ENCODE data around the gene PDIA5.
A peak's percentile ranks its signal among the peaks of the same experiment; 100 is the strongest.

Gene PDIA5

DNA sequence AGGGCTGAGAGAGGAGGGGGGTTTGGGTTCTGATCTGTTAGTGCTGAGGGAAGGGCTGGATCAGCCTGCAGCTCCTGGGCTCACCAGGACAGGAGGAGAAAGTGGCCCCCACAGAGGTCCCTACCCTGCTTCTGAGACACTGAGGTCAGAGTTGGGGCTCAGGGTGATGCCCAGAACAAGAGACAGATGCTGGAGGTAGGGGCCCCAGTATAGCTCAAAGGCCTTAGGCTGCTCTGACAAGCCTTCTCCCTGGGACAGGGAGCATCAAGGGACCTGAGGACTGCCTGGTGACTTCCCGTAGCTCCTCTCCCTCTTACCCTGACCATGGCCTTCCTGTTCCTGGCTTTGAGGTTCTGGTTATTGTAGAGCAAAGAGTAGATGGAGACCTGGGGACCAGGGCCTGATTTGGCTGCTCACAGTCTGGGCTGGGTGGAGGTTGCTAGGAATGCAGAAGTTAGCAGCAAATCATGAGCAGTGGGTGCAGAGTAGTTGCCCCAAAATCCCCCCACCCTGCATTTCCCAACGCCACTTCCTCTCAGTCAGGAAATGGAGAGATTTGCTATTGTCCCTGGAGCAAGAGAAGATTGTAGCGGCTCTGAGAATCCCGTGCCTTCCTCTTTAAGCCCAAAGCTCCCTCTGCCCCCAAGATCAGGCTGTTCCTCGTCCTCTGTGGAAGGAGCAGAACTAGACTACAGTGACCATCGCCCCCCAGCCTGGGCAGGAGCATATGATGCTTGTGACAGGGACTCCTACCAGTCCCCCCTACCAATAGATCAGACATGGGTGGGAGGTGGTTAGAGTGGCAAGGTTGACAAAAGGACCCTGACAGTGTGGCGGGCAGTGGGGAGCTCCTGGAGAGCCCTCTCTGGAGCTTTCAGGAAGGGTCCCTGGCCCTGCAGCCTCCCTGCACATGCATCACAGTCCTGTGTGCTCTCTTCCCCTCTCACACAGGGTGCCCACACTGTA, 87.5 kb downstream of the PDIA5 start:
- Histone ChIP-seq H3K4me3 (no peak overlapping the region), H3K27ac (peak overlapping the region in 3 of 21 experiments; percentile 14 to 55 (median 44))

DNA sequence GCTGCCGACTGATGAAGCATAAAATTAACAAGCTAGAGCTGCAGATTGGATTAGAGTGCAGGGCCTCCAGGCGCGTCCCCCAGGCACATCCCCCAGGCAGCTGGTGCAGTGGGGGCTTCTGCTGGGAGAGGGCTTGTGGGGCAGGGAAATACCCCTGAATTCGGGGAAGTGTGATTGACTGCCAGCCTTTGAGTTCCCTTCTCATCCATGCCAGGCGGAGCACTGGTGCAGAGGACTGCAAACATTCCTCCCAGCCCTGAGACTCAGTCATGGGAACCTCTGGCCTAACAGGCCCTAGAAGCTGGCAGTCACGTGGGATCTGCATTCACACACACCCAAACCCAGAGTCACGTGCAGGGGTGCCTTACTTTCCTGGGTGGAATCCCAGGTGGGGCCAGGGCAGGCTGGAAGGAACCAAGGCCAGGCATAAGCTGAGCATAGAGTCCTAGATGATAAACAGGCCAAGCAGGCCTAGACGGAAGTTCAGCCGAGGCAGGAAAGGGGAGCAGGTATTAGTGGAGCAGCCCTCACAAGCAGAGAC, 88.7 kb downstream of the PDIA5 start:
- Histone ChIP-seq H3K27ac (no peak overlapping the region), H3K4me3 (no peak overlapping the region)

DNA sequence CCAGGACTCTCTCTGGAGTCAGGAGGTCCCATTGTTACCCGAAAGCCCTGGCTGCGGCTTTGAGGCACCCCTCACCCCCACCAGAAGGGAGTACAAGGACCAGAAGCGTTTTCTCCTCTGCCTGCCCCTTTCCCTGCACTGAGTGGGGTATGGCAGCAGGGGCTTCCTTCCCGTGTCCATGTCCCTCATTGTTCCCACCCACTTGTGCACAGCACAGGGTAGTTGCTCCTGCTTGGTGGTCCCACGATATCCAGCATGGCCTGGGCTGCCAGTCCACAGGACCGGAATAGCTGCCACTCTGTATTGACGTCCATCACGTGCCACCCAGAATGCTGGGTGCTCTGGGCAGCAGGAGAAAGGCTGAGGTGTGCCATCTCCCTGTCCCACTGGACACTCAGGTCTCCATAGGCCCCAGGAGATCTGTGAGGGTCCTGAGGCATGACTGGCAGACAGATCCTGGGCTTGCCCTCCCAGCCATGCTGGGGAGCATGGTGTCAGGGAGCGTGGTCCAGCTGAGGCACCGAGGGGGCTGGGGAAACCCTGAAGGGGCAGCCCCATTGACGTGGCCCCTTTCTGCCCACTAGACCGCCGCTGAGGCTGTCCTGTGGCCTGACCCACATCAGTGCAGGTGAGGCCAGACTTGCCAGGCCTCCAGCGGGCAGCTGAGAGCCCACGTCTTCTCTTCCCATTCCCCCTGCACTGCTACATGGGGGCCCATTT, 89.6 kb downstream of the PDIA5 start:
- no peak overlapping the region for H3K27ac ChIP-seq

DNA sequence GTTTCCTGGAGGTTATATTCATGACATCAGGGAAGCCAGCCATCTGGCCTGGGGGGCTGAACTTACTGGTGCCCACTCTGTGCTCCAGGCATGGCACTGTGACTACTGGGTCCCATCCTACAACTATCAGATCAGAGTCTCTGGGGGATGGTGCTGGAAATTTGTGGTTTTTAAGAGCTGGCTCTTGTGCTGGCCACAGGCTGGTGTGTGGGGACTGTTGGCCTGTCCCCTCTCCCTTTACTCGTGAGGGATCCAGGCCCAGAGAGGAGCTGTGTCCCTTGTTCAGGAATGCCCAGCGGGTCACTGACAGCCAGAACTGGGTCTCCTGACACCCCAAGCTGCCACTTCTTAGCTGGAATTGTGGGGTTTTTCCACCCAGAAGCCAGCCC, 90.4 kb downstream of the PDIA5 start:
- Histone ChIP-seq H3K4me3 (no peak overlapping the region), H3K27ac (no peak overlapping the region)

More for the DNA sequence above, 89.6 kb downstream of the PDIA5 start:
- no peak overlapping the region for H3K4me3 ChIP-seq

DNA sequence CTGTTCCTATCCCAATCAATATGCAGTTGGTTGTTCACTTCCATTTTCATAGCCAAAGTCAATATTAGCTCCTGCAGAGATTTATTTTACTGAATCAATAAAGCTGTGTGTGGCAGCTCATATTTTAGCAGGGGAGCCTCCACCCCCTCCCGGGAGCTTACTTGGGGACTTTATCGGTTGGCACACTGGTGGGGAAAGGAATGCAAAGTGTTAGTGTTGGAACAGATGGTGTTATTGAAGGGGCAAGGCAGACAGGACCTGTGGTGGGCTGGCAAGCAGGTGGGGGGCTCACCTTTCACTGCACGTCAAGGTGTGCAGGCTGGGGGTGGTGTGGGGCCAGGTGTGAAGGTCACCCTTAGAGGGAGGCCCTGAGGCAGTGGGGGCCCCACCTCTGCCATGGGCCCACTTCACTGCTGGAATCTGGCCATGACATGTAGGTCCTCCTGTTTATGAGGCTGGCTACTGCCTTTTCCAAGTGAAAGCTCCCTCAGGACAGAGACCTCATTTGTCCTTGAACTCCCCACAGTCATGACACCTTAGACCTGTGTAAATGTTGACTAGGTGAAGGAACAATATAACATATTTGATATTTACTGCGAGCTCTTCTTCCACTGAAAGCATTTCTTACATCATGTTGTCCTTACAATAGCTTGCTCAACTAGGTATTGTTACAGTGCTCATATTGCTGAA, 90.9 kb downstream of the PDIA5 start:
- Histone ChIP-seq H3K4me3 (no peak overlapping the region), H3K27ac (no peak overlapping the region)

DNA sequence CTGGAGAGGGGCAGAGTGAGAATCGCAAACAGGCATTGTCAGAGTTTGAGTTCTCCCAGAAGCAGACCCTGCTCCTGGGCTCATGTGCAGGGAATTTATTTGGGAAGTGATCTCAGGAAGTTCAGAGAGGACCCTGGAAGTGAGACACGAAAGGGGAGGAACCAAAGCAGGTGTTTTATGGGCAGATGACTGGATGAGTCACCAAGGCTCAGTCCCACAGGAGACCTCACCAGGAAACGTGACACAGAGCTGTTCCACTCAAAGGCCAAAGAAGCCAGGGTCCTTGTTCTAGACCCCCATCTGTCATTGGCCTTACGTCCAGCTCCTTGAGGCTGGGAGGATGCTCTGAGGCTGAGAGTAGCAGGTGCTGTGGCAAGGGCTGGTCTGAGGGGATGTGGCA, 91.5 kb downstream of the PDIA5 start:
- no peak overlapping the region for H3K27ac ChIP-seq
- H3K4me3 ChIP-seq: no peak overlapping the region

DNA sequence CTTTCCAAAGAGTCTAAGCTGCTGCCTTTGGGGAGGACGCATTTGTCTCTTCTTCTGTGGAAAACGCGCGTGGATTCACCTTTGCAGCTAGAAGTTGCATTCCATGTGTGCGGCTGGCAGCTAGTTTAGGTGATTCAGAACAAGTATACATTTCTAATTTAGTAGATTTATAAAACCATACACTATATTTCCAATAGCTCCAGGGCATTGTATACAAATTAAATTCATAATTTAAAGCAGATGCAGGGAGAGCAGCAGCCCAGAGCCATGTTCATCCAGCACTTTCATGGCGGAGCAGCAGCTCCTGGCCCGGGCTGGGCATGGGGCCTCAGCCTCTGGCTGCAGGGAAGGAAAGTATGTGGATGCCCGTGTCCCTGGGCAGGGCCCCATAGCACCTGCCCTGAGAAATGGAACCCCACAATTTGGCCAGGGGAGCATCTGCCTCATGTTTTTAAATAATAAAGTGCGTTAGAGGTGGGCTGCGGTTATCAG, 92.1 kb downstream of the PDIA5 start:
- Histone ChIP-seq H3K4me3 (no peak overlapping the region), H3K27ac (no peak overlapping the region)

DNA sequence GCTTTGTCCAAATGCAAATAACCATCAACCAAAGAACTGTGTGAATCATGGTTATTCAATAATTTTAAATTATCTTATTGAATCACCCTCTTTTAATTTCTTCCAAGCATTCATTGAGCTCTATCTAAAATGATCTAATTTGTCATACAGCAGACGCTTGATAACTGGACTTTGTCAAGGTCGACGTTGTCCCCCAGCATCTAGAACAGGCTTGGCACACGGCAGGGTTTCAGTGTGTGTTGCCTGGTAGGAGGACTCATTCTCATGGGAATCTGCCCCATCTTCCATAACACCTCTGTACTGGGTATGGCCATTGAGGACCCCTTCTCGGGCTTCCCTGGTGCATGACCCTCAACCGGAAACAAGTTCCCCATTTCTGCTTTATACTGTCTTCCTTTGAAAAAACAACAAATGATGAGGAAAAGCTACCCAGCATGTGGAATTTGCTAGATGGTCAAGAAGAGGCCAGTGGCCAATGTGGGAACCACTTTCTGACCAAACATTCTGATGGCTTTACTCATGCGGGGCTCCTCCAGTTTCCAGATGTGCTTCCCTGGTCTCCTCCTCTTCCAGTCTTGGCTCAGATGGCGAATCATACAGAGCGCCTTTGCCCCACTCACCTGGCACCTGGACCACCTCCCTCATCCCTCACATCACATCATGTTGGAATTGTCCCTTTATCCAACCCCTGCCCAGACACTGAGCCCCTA, 93.3 kb downstream of the PDIA5 start:
- Histone ChIP-seq H3K27ac (no peak overlapping the region), H3K4me3 (no peak overlapping the region)

DNA sequence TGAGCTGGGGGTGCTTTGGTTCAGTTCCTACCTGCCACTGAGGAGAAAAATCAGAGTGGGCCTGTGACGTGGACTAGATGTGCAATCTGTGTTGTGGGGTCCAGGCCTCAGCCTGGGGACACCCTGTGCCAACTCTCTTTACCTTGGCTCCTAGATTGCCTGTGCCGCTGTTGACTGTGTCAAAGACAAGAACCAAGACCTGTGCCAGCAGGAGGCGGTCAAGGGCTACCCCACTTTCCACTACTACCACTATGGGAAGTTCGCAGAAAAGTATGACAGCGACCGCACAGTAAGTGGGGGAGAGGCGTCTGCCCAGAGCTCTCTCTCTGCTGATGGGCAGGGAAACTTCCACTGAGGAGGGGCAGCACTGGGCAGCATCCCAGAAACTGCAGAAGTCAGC, 94.3 kb downstream of the PDIA5 start:
- no peak overlapping the region for H3K4me3 ChIP-seq
- no peak overlapping the region for H3K27ac ChIP-seq

DNA sequence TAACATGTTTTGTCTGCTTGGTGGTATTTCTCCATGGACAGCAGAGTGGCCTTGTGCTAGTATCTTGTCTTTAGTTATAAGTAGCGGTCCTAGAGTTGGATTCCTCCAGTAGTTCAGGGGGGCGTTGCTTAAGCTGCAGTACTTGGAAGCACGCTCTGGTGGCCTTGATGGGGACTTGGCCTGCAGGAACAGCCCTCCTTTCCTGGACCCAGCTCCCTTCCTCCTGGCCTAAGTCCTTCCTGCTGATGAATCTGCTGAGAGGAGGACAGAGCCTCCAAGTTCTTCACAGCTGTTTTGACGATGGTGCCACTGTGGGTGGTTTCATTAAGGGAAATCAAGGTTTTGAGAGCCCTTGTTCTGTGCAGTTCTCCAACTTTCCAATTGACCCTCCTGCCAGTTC, 96.3 kb downstream of the PDIA5 start:
- H3K27ac ChIP-seq: no peak overlapping the region

DNA sequence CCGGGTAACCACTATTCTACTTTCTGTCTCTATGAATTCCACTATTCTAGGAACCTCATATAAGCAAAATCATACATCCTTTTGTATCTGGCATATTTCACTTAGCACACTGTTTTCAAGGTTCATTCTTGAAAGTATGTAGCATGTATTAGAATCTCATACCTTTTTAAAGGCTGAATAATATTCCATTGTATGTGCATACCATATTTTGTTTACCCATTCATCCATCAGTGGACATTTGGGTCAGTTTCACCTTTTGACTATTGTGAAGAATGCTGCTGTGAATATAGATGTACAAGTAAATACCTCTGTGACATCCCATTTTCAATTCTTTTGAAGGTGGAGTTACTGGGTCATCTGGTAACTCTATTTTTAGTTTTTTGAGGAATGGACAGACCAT, 98.3 kb downstream of the PDIA5 start:
- Histone ChIP-seq H3K4me3 (no peak overlapping the region), H3K27ac (no peak overlapping the region)

More for the DNA sequence above, 96.3 kb downstream of the PDIA5 start:
- no peak overlapping the region for H3K4me3 ChIP-seq

DNA sequence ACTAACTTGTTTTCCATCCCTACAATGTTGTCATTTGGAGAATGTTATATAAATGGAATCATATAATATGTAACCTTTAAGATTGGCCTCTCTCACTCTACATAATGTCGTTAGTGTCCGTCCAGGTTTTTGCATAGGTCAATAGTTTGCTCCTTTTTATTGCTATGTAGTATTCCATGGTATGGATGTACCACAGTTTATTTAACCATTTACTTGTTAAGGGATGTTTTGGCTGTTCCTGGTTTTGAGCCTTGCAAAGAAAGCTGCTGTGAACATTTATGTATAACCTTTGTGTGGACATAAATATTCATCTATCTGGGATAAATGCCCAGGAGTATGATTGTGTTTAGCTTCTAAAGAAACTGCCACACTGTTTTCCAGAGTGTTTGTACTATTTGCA, 100.9 kb downstream of the PDIA5 start:
- Histone ChIP-seq H3K27ac (no peak overlapping the region), H3K4me3 (no peak overlapping the region)

DNA sequence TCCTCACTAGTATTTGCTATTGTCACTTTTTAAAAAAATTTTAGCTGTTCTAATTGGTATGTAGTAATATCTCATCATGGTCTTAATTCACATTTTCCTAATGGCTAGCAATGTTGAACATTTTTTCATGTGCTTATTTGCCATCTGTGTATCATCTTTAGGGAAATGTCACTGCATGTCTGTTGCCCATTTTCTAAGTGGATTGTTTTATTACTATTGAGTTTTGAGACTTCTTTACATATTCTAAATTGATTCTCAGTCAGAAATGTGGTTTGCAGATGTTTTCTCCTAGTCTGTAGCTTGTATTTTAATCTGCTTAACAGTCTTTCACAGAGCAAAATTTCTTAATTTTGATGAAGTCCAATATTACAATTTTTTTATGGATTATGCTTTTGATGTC, 101.3 kb downstream of the PDIA5 start:
- no peak overlapping the region for H3K4me3 ChIP-seq

DNA sequence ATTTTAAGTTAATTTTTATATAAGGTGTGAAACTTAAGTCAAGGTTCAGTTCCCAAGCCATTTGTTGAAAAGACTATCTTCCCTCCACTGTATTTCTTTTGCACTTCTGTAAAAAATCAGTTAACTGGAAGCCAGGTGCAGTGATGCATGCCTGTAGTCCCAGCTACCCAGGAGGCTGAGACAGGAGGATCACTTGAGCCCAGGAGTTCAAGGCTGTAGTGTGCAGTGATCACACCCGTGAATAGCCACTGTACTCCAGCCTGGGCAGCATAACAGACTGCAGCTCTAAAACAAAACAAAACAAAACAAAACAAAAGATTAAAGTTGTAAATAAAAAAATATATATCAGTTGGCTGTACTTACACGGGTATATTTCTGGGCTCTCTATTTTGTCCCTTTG, 101.8 kb downstream of the PDIA5 start:
- Histone ChIP-seq H3K27ac (no peak overlapping the region), H3K4me3 (no peak overlapping the region)

More for the DNA sequence above, 101.3 kb downstream of the PDIA5 start:
- no peak overlapping the region for H3K27ac ChIP-seq

DNA sequence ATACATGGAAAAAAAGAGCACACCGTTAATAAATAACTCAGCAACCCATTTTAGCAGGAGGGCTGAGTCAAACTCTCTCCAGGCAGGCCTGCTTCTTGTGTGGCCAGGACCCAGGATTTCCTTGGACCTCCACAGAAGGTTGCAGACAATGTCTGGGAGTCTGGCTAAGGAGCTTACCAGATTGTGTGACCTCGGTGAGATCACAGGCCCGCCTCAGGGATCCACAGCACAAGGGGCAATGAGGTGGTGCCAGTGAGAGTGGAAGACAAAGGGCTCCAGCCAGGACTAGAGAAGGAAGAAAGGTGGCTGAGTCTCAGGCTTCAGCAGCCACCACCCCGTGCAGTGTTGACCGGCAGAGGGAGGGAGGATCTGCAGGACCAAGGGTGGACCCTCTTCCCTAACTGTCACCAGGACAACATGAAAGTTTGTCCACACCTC, 102.7 kb downstream of the PDIA5 start:
- Histone ChIP-seq H3K27ac (no peak overlapping the region), H3K4me3 (no peak overlapping the region)

DNA sequence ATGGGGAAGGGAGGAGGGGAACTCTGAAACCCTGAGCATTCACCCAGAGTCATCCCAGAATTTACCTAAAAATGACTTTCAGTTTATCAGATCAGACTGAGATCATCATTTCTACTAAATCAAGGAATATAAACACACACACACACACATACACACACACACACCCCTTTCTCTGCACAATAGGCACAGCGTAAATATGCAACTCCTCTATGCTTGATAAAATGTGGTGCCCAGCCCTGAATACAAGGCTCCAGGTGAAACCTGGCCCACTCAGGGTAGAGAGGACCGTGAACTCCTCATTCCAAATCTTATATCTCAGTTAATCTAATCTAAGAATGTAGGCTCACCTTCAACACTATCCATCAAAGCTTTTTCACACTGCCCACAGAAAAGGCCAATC, 103.1 kb downstream of the PDIA5 start:
- Histone ChIP-seq H3K27ac (no peak overlapping the region), H3K4me3 (no peak overlapping the region)

DNA sequence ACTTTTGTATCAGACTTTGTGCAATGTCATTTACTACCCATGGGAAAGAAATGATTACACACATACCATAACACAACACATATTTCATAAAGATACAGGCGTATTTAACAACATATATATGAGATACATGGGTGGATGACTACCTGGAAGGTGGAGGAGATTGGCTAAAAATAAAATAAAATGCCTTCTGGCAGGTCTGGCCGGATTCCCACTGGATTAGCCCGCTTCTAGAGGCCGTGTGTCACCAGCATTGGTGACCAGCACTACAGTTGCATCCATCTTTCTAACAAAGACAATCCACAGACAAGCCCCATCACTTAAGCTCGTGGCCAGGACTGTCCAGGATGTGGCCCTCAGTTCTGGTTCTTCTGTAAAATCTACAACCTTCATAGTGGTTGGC, 114.0 kb downstream of the PDIA5 start:
- Histone ChIP-seq H3K4me3 (no peak overlapping the region), H3K27ac (no peak overlapping the region)

DNA sequence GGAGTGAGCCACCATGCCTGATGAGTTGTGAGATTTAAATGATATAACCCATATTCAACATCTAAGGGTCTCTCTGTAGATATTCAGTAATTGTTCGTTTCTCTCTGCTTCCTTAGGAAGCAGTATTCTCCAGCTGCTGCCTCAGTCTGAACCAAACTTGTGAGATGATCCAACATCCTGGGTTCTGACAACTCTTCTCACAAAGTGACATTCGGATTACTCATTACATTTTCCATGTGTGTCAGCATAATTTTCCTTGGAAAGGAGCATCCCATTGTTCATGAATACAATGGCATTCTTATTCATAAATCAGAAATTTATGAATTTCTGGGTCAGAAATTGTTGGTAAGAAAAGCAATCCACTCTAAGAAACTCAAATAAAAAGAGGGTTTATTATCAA, 119.9 kb downstream of the PDIA5 start:
- no peak overlapping the region for H3K4me3 ChIP-seq
- H3K27ac ChIP-seq: peak overlapping the region in 1 of 21 experiments; percentile 14

DNA sequence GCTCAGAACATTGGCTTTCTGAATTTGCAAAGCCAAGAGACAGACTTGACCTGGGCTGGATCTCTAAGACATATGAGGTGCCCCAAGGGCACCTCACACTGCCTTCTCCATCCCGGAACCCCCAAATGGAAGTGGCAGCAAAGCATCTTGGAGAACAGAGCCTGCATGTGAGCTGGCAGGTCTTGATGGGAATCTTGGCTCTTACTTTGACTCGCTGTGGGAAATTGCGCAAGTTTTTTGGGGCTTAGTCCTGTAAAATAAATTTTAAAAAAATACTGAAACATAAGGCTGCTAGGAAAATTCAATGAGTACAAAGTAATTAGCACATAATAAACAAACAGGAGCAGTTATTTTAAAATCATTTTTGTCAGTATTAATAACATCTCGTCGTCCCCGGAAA, 121.2 kb downstream of the PDIA5 start:
- Histone ChIP-seq H3K27ac (no peak overlapping the region), H3K4me3 (no peak overlapping the region)

Data from skin epidermis (tissue), 12 donors.